ENCODE results near the gene DCN.
A peak's percentile ranks its signal among the peaks of the same experiment; 100 is the strongest.

DCN gene

DNA sequence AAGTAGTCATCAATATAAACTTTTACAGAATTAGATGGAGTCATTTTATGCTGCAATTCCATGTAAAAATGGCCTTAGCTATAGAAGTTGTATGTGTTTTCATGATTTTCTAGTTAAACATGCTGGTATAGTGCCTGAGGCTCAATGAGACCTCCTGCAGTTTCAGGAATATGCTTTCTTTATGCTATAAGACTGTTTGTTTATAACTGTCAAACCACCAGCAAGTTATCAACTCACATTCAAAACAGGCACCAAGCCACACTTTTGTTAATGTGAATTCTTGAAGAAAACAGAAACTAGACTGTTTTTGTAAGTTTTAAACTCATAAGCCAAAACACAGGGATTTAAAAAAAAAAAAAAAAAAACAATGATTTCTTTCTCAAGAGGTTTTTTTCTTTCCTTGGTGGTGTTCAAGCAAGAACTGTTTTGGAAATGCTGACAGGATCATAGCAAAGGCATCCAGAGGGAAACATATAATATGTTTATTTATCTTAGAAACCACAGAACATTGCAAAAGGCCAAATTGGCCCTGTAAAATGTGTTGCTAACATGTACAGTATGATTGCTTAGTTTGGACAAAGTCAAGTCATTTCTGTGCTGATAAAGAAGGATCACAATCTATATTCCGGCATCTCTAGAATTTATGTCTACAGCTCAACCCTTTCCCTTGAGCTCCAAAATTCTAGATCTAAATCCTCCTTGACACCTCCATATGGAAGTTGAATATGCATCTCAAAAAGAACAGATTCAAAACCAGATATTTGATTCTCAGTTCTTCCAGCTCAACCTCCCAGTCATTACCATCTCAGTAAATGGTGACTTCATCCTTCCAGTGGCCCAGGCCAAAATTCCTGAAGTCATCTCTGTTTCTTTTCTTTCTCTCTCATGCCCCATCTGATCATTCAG, 42.3 kb downstream of the DCN start:
- Histone ChIP-seq H3K9me3 (no peaks in the 10 kb centered on the region), H3K36me3 (no peaks in the 10 kb centered on the region), H3K27me3 (no peaks in the 10 kb centered on the region), H3K27ac (peak overlapping the region; percentile 46 to 53), H3K4me1 (peaks cover 0 to 52% (median 17%) of the 10 kb centered on the region in 4 donors), H3K4me3 (no peak overlapping the region)
- peak in 1 of 2 donors; percentile 32 for DNase-seq
- intact Hi-C loops (cut with DNase I; ENCODE audit: low total_unique reads), result no loop called here
- TF ChIP-seq, protein P1, sequence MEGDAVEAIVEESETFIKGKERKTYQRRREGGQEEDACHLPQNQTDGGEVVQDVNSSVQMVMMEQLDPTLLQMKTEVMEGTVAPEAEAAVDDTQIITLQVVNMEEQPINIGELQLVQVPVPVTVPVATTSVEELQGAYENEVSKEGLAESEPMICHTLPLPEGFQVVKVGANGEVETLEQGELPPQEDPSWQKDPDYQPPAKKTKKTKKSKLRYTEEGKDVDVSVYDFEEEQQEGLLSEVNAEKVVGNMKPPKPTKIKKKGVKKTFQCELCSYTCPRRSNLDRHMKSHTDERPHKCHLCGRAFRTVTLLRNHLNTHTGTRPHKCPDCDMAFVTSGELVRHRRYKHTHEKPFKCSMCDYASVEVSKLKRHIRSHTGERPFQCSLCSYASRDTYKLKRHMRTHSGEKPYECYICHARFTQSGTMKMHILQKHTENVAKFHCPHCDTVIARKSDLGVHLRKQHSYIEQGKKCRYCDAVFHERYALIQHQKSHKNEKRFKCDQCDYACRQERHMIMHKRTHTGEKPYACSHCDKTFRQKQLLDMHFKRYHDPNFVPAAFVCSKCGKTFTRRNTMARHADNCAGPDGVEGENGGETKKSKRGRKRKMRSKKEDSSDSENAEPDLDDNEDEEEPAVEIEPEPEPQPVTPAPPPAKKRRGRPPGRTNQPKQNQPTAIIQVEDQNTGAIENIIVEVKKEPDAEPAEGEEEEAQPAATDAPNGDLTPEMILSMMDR (IDR thresholded peaks at IDR 0.05), result no peak

DNA sequence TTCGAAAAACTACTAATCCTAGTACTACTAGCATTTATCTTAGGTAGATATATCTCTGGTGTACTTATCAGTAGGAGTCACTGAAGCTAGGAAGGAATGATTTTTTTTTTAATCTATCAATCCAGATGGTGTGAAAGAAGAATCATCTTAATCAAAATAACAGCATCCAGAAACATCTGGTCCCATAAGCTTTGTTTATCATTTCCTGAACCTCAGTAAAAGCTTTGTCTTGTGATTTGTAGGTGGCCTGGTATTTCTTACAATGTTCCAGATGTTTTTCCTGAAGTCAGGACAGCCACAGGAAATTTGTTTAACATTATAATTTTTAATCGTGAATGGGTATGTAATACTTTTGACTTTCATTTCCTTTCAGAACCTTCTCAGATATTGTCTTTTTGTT, 43.3 kb downstream of the DCN start:
- Histone ChIP-seq H3K27me3 (no peaks in the 10 kb centered on the region), H3K27ac (peak overlapping the region; percentile 46 to 53), H3K9me3 (no peaks in the 10 kb centered on the region), H3K4me1 (peaks cover 0 to 52% (median 17%) of the 10 kb centered on the region in 4 donors), H3K4me3 (no peak overlapping the region), H3K36me3 (no peaks in the 10 kb centered on the region)
- intact Hi-C loops (cut with DNase I; ENCODE audit: low total_unique reads), result no loop called here
- no peak for DNase-seq
- TF ChIP-seq, protein P1 (IDR thresholded peaks at IDR 0.05), result no peak

DNA sequence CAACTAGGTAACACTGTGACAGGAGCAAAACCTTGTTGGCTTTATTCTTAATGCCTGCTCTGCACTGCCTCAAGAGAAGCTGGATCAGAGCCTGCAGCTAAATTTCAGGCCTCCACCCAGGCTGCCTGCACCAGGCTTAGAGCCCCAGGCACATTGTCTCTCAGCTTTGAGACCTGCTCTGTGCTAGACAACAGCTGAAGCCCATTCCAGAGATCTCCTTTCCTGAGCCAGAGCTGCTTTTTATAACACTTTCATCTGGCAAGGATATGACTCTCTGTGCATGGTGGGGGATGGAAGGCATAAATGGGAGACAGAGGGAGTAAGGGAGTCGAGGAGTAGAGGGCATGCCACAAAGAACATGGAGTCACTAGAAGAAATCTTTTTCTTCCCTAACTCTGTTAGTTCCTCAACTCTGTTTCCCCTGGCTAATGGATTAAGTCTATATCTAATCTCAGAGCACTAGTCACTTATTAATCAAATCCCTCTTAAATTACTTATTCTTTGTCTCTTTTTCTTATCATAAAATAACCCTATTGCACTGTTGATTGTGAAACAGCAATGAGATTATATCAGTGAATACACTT, 44.2 kb downstream of the DCN start:
- intact Hi-C loops (cut with DNase I; ENCODE audit: low total_unique reads), result no loop called here
- Histone ChIP-seq H3K4me3 (no peak overlapping the region), H3K9me3 (no peaks in the 10 kb centered on the region), H3K27ac (peak overlapping the region; percentile 46 to 53), H3K27me3 (no peaks in the 10 kb centered on the region), H3K36me3 (no peaks in the 10 kb centered on the region), H3K4me1 (peaks cover 0 to 52% (median 17%) of the 10 kb centered on the region in 4 donors)
- TF ChIP-seq, protein P1 (IDR thresholded peaks at IDR 0.05), result no peak
- DNase-seq, result no peak

DNA sequence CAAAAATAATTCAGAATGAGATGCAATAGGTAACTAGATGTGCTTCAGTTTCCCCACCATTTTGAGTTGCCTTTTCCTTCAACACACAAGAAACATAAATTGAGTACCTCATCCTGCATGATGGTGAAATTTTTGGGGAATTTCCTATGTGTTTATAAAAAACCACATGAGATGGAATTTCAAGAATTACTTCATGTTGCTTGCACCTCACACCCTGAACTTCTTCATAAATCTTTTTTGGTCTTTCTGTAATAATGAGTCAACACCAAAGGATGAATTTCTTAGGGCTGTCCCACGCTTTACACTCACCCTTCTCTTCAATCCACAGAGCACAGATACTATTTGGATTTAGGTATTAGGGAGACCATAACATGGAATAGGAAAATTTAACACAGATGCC, 48.7 kb downstream of the DCN start:
- Histone ChIP-seq H3K4me3 (no peak overlapping the region), H3K4me1 (peaks cover 0 to 14% (median 8%) of the 10 kb centered on the region in 4 donors), H3K27me3 (no peaks in the 10 kb centered on the region), H3K9me3 (no peaks in the 10 kb centered on the region), H3K36me3 (no peaks in the 10 kb centered on the region), H3K27ac (no peak overlapping the region)
- TF ChIP-seq, protein P1 (IDR thresholded peaks at IDR 0.05), result no peak
- intact Hi-C loops (cut with DNase I; ENCODE audit: low total_unique reads), result no loop called here
- no peak for DNase-seq

DNA sequence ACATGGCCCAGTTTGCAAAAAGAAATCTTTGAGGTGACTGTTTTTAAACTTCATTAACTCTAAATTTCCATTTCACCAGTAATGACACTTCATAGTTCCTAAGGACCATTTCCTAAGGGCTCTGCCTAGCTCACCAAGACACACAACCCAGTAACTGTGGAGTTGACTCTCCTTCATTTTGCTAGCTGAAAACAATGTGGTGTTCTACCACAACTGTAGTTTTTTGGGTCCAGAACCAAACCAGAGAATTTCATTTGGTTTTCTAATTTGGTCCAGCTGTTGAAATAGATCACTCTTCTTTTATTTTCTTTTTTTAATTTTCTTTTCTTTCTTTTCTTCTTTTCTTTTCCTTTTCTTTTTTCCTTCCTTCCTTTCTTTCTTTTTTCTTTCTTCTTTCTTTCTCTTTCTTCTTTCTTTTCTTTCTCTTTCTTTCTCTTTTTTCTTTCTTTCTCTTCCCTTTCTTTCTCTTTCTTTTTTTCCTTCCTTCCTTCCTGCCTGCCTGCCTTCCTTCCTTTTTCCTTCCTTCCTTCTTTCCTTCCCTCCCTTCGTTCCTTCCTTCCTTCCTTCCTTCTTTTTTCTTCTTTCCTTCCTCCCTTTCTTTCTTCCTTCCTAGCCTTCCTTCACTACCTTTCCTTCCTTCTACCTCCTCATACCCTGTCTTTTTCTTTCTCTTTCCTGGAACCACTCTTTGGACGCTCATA, 52.8 kb downstream of the DCN start:
- Histone ChIP-seq H3K27ac (no peak overlapping the region), H3K4me3 (no peak overlapping the region), H3K9me3 (no peaks in the 10 kb centered on the region), H3K27me3 (no peaks in the 10 kb centered on the region), H3K36me3 (no peaks in the 10 kb centered on the region), H3K4me1 (peaks cover 0 to 2% (median 0%) of the 10 kb centered on the region in 4 donors)
- intact Hi-C loops (cut with DNase I; ENCODE audit: low total_unique reads), result no loop called here
- TF ChIP-seq, protein P1 (IDR thresholded peaks at IDR 0.05), result no peak
- DNase-seq, result no peak
